Measurements from ENCODE around the gene SYNE1.

The SYNE1 gene

DNA sequence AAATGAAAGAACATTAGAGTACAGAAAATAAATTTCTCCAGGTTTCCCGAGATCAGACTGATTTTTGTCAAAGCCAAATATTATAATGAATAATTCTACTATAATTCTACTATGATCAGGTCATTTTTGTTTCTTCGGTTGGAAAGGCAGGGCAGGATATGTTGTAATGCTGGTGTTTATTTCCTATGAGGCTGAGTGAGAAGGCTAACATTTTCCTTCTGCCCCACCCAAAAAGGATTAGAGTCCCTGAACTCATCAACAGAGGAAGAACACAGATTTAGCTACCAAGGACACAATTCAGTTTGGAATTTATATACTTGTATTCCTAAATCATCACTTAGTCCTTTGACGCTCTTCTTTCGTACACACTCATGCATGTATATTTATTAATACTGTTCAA lies 318.9 kb downstream of the SYNE1 start:
- Mint-ChIP-seq H3K4me3 (no peak overlapping the region), H3K4me1 (peaks cover 6% of the 10 kb centered on the region), H3K27me3 (peaks cover 8% of the 10 kb centered on the region), H3K9me3 (no peaks in the 10 kb centered on the region), H3K36me3 (no peaks in the 10 kb centered on the region), H3K27ac (no peak overlapping the region)
- ATAC-seq (ENCODE audit: low read depth) (no peak), DNase-seq (ENCODE audit: low spot score in 2 of 2) (no peak)

DNA sequence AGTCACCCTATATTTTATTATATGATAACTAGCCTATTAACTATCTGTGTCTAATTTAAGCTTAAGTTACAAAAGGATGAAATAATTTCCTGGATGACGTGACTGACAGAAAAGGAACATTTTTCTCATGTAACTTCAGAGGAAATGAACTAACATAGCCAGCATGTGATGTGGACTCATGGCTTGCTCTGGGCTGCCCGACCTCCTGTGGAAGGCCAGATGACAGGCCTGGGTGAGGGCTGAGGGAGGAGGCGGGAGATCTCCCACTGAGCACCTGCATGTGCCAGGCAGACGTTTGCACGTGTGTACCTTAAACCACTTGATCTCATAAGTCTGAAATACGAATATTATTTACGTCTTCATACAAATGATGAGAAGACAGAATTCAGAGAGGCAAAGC lies 321.1 kb downstream of the SYNE1 start:
- no peak for DNase-seq (ENCODE audit: low spot score in 2 of 2)
- H3K9me3 Mint-ChIP-seq, result no peaks in the 10 kb centered on the region
- H3K36me3 Mint-ChIP-seq, result no peaks in the 10 kb centered on the region
- no peak overlapping the region for H3K4me3 Mint-ChIP-seq
- H3K27ac Mint-ChIP-seq, result no peak overlapping the region
- H3K27me3 Mint-ChIP-seq, result peaks cover 4% of the 10 kb centered on the region
- ATAC-seq (ENCODE audit: low read depth), result no peak
- peaks cover 6% of the 10 kb centered on the region for H3K4me1 Mint-ChIP-seq

DNA sequence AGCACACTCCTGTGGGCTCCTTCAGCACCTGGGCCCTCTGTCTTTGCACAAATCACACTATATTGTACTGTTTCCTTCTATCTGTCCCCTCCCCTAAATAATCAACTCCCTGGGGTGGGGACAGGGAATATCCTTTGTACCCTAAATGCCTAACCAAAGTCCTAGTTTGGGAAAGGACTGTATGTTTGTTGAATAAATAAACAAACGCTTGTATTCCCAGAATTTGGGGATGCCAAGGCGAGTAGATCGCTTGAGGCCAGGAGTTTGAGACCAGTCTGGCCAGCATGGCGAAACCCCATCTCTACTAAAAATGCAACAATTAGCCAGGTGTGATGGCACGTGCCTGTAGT lies 322.7 kb downstream of the SYNE1 start:
- H3K36me3 Mint-ChIP-seq, result no peaks in the 10 kb centered on the region
- H3K9me3 Mint-ChIP-seq, result no peaks in the 10 kb centered on the region
- H3K27me3 Mint-ChIP-seq, result peaks cover 2% of the 10 kb centered on the region
- peaks cover 6% of the 10 kb centered on the region for H3K4me1 Mint-ChIP-seq
- H3K27ac Mint-ChIP-seq, result no peak overlapping the region
- DNase-seq (ENCODE audit: low spot score in 2 of 2), result no peak
- ATAC-seq (ENCODE audit: low read depth), result no peak
- no peak overlapping the region for H3K4me3 Mint-ChIP-seq

DNA sequence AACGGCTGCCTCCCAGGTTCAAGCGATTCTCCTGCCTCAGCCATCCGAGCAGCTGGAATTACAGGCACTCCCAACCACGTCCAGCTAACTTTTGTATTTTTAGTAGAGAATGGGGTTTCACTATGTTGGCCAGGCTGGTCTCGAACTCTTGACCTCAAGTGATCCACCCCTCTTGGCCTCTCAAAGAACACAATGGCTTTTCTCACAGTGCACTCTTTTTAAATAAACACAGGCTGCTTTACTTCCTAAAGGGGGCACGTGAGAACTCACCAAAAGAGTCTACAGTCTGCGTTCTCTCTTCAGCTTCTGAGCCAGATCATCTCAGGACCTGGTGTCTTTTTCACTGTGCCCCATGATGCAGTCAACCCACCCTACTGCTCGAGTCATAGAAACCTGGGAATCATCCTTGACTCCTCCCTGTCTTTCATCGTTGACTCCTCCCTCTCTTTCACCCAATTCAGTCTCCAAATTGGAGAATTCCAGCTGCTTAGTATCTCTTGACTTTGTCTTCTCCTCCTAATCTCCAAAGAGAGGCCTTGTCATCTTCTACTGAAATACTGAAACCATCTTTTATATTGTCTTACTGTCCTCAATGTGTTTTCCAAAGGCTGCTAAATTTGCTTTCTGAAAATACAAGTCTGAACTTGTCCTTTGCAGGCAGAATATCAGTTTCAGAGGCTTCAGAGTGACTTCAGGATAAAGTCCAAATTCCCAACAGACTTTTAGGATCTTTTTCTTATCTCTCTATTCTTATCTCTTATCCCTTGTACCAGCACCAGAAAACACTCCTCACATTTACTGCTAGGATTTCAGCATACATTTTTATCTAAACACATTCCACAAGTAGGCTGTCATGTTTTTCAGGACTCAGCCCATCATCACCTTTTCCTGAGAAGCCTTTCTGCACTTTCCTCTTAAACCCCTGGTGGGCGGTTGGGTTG lies 323.4 kb downstream of the SYNE1 start:
- Mint-ChIP-seq H3K9me3 (no peaks in the 10 kb centered on the region), H3K4me3 (no peak overlapping the region), H3K36me3 (no peaks in the 10 kb centered on the region), H3K4me1 (peaks cover 6% of the 10 kb centered on the region), H3K27me3 (peaks cover 2% of the 10 kb centered on the region), H3K27ac (no peak overlapping the region)
- no peak for ATAC-seq (ENCODE audit: low read depth)
- DNase-seq (ENCODE audit: low spot score in 2 of 2), result no peak

DNA sequence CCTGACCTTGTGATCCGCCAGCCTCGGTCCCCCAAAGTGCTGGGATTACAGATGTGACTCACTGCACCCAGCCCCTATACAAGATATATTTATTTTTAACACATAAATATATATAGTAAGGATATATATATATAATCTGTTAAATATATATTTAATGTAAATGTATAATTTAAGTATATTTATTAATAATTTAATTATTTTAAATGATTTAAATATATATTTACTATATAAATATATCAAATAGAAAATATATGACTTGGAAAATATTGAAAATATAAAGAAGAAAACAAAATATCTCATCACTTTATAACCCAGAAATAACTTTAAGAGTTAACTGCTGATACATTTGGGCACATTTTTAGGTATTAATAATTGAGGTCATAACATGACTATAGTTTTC lies 324.7 kb downstream of the SYNE1 start:
- ATAC-seq (ENCODE audit: low read depth) (no peak), DNase-seq (ENCODE audit: low spot score in 2 of 2) (no peak)
- no peak overlapping the region for H3K27ac Mint-ChIP-seq
- peaks cover 6% of the 10 kb centered on the region for H3K4me1 Mint-ChIP-seq
- peaks cover 2% of the 10 kb centered on the region for H3K27me3 Mint-ChIP-seq
- H3K36me3 Mint-ChIP-seq, result no peaks in the 10 kb centered on the region
- H3K4me3 Mint-ChIP-seq, result no peak overlapping the region
- H3K9me3 Mint-ChIP-seq, result no peaks in the 10 kb centered on the region

DNA sequence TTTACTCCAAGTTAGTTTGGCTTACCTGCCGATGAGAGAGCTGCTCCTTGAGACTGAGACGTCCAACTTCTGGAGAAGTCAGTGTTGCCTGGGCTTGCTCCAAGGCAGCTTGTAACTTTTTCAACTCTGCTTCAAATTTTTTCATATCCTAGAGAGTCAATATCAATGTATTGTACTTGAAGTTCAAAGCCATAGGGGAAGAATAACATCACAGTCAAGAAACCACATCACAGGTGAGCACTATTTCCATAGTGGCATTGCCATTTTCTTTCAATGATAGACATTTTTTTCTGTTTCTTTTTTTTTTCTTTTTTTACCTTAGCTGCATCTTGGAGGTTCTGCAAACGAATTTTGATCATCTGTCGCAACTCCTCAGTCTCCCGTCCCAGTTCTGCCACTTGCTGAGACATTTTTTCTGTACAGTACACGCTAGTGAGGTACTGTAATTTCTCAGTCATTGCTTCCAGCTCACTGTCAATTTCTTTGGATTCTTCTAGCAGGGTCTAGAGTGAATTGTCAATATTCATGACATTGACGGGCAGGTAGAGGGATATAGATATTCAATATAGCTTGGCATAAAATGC lies 326.7 kb downstream of the SYNE1 start:
- no peak overlapping the region for H3K27ac Mint-ChIP-seq
- DNase-seq (ENCODE audit: low spot score in 2 of 2) (no peak), ATAC-seq (ENCODE audit: low read depth) (no peak)
- no peak overlapping the region for H3K4me3 Mint-ChIP-seq
- H3K9me3 Mint-ChIP-seq, result no peaks in the 10 kb centered on the region
- H3K4me1 Mint-ChIP-seq, result peaks cover 3% of the 10 kb centered on the region
- H3K27me3 Mint-ChIP-seq, result peaks cover 2% of the 10 kb centered on the region
- no peaks in the 10 kb centered on the region for H3K36me3 Mint-ChIP-seq

DNA sequence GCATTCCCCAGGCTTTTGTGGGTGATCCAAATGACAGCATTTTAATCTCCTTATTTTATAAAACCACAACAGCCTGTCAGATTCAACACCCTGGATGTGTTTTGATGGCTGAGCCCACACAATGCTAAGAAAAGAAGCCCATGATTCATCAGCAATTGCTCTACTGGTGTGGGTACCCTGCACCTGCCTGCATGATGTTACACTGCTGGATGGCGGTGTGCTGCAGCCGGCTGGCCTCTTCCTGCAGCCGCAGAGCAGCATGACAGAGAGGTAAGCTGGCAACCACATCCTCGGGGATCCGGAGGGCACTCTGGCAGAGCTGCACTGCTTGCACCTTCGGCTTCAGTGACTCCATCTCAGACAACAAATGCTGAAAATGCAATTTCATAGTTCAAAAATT lies 327.5 kb downstream of the SYNE1 start:
- Mint-ChIP-seq H3K9me3 (no peaks in the 10 kb centered on the region), H3K27ac (no peak overlapping the region), H3K4me3 (no peak overlapping the region), H3K27me3 (peaks cover 2% of the 10 kb centered on the region), H3K4me1 (no peaks in the 10 kb centered on the region), H3K36me3 (no peaks in the 10 kb centered on the region)
- DNase-seq (ENCODE audit: low spot score in 2 of 2) (no peak), ATAC-seq (ENCODE audit: low read depth) (peak; percentile 43)

DNA sequence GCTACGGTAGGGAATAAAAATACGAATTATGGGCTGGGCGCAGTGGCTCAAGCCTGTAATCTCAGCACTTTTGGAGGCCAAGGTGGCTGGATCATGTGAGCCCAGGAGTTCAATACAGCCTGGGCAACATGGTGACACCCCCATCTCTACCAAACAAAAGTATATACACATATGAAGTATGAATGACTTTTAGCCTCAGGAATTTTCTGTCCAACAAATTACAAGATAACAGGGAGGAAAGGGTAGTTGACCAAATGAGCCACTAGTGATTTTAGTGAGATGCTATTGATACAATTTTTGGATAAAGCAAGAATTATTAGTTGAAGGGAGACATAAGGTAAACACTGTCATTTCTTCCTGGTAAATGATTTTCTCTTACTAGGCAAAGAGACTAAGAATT lies 328.2 kb downstream of the SYNE1 start:
- Mint-ChIP-seq H3K4me3 (no peak overlapping the region), H3K36me3 (no peaks in the 10 kb centered on the region), H3K4me1 (no peaks in the 10 kb centered on the region), H3K9me3 (no peaks in the 10 kb centered on the region), H3K27ac (no peak overlapping the region), H3K27me3 (peaks cover 2% of the 10 kb centered on the region)
- DNase-seq (ENCODE audit: low spot score in 2 of 2), result no peak
- no peak for ATAC-seq (ENCODE audit: low read depth)

DNA sequence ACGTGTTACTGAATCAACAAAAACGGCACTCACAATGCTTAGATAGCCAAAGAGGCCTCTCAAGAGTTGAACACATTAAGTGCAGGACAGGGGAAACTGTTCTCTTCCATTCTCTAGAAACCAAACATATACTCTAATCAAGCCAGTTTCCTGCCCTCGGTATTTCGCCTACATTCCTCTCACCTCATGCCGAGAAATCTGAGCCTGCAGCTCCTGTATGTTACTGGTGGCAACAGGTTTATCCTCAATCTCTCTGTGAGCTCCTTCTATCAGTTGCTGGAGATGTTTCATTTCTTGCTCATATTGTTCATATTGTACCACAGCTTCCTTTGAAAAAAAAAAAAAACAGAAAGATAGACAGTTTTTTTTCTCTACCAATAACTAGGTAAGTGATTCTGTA lies 328.9 kb downstream of the SYNE1 start:
- no peak for ATAC-seq (ENCODE audit: low read depth)
- Mint-ChIP-seq H3K9me3 (no peaks in the 10 kb centered on the region), H3K4me1 (no peaks in the 10 kb centered on the region), H3K27ac (no peak overlapping the region), H3K36me3 (no peaks in the 10 kb centered on the region), H3K27me3 (peaks cover 2% of the 10 kb centered on the region), H3K4me3 (no peak overlapping the region)
- no peak for DNase-seq (ENCODE audit: low spot score in 2 of 2)

DNA sequence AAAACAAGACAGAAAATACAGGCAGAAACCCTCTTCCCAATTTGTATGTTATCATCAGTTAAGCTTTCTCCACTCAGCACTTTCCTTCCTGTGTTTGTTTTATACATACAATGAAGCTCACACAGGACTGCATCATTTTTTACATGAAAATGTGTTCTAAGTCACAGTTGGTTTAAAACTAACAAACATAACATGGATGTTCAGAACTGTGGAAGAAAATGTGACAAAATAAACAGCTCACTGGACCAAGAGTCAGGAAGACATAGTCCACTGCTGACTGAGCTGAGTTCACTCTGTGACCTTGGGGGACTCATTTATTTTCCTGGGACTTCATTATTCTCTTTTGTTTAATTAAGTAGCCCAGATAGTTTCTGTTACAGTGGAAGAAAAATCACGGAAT lies 331.5 kb downstream of the SYNE1 start:
- ATAC-seq (ENCODE audit: low read depth) (no peak), DNase-seq (ENCODE audit: low spot score in 2 of 2) (no peak)
- H3K27ac Mint-ChIP-seq, result no peak overlapping the region
- no peaks in the 10 kb centered on the region for H3K9me3 Mint-ChIP-seq
- no peaks in the 10 kb centered on the region for H3K27me3 Mint-ChIP-seq
- H3K4me3 Mint-ChIP-seq, result no peak overlapping the region
- no peaks in the 10 kb centered on the region for H3K36me3 Mint-ChIP-seq
- peaks cover 1% of the 10 kb centered on the region for H3K4me1 Mint-ChIP-seq

DNA sequence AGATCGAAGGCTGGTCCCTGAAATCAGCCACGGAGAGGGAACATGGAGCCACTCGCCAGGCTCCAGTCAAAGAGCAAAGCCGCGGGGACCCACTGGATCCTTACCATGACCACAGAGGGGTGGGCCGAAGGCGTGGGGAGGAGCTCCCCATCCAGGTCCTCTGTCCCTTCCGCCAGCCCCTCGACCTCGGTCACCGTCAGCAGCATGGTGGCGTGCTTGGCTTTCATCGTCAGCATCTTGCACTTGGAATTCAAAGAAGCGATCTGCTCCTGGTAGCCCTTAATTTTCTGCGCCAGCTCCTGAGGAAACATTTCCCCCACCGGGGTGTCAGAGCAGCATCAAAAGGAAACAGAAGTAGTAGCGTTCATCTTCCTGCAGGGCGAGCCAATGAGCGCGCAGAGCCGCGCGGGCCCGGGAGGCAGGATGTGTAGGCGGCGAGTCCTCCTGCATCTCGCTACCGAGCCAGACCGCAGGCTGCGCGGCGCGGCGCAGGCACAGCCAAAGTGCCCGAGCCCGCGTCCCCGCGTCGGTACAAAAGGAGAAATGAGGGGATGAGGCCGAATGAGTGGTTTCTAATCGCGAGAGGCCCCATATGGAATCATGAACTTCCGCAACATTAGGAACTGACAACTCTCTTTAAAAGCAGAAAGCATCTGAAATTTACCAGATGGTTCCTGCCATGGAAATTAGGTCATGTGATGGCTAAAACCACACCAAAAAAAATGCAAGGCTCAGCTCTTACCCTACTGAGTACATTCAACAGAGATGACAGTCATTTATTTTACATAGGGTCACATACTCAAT lies 335.2 kb downstream of the SYNE1 start:
- H3K9me3 Mint-ChIP-seq, result no peaks in the 10 kb centered on the region
- peak overlapping the region; percentile 100 for H3K4me3 Mint-ChIP-seq
- DNase-seq (ENCODE audit: low spot score in 2 of 2), result peak; percentile 80 to 85
- H3K27me3 Mint-ChIP-seq, result no peaks in the 10 kb centered on the region
- H3K4me1 Mint-ChIP-seq, result peaks cover 19% of the 10 kb centered on the region
- H3K27ac Mint-ChIP-seq, result peak overlapping the region; percentile 94
- H3K36me3 Mint-ChIP-seq, result no peaks in the 10 kb centered on the region
- peak; percentile 95 for ATAC-seq (ENCODE audit: low read depth)

DNA sequence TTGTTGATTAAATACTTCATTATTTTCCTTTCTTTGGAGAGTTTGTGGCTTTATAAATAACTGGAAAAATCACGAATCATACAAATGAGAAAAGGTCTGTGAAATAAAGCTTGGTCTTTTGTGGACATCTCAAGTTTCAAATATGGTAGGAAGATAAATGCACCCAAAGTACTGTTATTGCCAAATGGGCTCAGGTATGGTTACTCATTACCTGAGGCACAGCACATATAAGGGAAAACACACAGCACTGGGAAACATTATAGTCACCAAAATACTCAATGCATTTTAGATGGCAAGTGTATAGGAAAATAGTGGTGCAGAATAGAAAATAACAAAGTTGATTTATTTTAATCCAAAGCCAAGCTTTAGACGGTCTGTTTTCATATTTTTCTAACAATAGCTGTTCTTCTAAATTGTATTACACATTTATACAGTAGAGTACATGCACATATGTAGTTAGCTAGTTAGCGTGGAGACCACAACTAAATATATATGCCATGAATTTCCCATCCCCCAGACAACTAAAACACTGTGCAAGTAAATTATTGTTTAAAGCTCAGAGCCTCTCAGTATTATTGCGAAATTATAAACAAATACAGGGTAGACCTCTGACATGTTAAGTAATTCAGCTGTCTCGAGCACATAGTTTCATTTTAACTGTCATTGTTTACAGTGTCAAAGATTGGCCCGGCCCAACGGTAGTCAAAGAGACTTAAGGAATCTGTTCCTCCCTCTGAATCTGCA lies 336.0 kb downstream of the SYNE1 start:
- peak; percentile 12 for ATAC-seq (ENCODE audit: low read depth)
- H3K27ac Mint-ChIP-seq, result peak overlapping the region; percentile 94
- peaks cover 20% of the 10 kb centered on the region for H3K4me1 Mint-ChIP-seq
- H3K9me3 Mint-ChIP-seq, result no peaks in the 10 kb centered on the region
- peaks cover 1% of the 10 kb centered on the region for H3K36me3 Mint-ChIP-seq
- peak overlapping the region; percentile 100 for H3K4me3 Mint-ChIP-seq
- no peak for DNase-seq (ENCODE audit: low spot score in 2 of 2)
- H3K27me3 Mint-ChIP-seq, result no peaks in the 10 kb centered on the region

DNA sequence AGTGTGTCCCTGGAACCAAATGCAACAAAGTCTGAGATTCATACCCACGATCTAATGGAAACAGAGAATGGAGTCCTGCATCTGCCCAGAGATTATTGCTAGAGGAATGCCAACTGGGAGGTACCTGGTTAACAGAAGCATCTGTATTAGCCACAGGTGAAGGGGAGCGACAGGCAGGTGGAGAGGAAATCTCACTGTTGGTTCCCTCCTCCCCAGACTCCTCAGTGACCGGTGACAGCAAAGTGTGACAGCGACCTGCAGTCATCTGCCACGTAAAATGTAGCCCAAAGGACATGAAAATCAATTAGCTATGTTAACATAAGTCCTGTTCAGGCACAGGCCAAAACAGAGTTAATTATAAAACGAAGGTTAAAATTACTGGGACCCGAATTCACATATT lies 336.6 kb downstream of the SYNE1 start:
- ATAC-seq (ENCODE audit: low read depth) (no peak), DNase-seq (ENCODE audit: low spot score in 2 of 2) (no peak)
- Mint-ChIP-seq H3K27me3 (no peaks in the 10 kb centered on the region), H3K4me3 (peak overlapping the region; percentile 100), H3K27ac (peak overlapping the region; percentile 94), H3K36me3 (peaks cover 7% of the 10 kb centered on the region), H3K9me3 (no peaks in the 10 kb centered on the region), H3K4me1 (peaks cover 22% of the 10 kb centered on the region)

All from memory B cell (primary cell).